Ovary (tissue), 9 donors: ENCODE results near the gene GRK1. TPM values are rescaled to one million over a fixed set of nuclear protein-coding genes. Genes with fewer than 3 reads are reported as not detected.
A peak's percentile ranks its signal among the peaks of the same experiment; 100 is the strongest.

Source experiments
- DNase-seq, 5 donors: peaks; one replicate each; pipeline ENCODE4 v3.0.0-alpha.2; 2019 to 2020
- H3K27ac ChIP-seq, 2 donors: fragments of 200-600 bp; one replicate each; pipeline versions ENCODE4 v1.5.1 to v1.8.0; 2019 to 2022
- H3K27me3 ChIP-seq: fragments of 200-600 bp; one replicate; pipeline ENCODE4 v1.8.0; 2022
- H3K36me3 ChIP-seq: fragments of 200-600 bp; sonication (generic); one replicate; pipeline ENCODE4 v1.5.1; 2019
- H3K4me1 ChIP-seq: one replicate; pipeline ENCODE4 v1.8.1; 2013; ENCODE audit warnings: mild to moderate bottlenecking, moderate library complexity; ENCODE audit not compliant: insufficient read depth
- H3K4me3 ChIP-seq: fragments of 200-600 bp; sonication (generic); one replicate; pipeline ENCODE4 v1.5.1; 2017
- H3K9me3 ChIP-seq, 2 donors: fragments of 200-600 bp in 1 of 2; sonication (generic) in 1 of 2; one replicate each; pipeline versions ENCODE4 v1.5.1 to v1.8.1; 2013 to 2019; ENCODE audit warnings: mild to moderate bottlenecking in 1 of 2, moderate library complexity in 1 of 2
- EP300 ChIP-seq: sonication (generic); formaldehyde crosslinking; IDR thresholded peaks from one replicate; pipeline ENCODE4 v1.6.1; 2017; ENCODE audit warnings: antibody characterized with exemption
- POLR2A ChIP-seq: fragments of 450-650 bp; IDR thresholded peaks from one replicate; pipeline ENCODE4 v1.6.1; 2017; ENCODE audit warnings: antibody characterized with exemption, mild to moderate bottlenecking, moderate library complexity
- WGBS, 3 donors: extraction: QIAGEN DNeasy Blood & Tissue Kit in 1 of 3; methylation state at CpG; one replicate each; pipeline versions ENCODE4 v1.1.5 to v1.1.7; 2013 to 2017; 5-methylcytosine and 5-hydroxymethylcytosine counted together
- intact Hi-C, 4 donors: fragments of 100-400 bp; cut with DNase I; formaldehyde crosslinking; loops; one replicate each; pipeline versions ENCODE4 v1.11.0 to v1.15.1; 2022 to 2023
- polyA plus RNA-seq, 2 donors: library from polyadenylated mRNA; stranded (reverse); fragments of 200-250 nt in 1 of 2; fragments of 350-450 nt in 1 of 2; fragmentation: Illumina TruSeq in 1 of 2; extraction: RNeasy Lipid Tissue Mini Kit (QIAGEN cat#74804) in 1 of 2; gene quantifications; one replicate each; pipeline ENCODE4 v1.2.3, GENCODE V29; 2013 to 2014
- total RNA-seq, 7 donors: library from RNA; depleted of rRNA in 2 of 7; stranded (reverse); fragments of >200 nt in 2 of 7; fragmentation: NEBNext Ultra II Directional in 3 of 7; extraction: Animal tissue kit (Norgen Biotek cat#: 25700) in 3 of 7; gene quantifications; one replicate each; pipeline versions ENCODE4 v1.1.0 to v1.2.4, GENCODE V29; 2016 to 2023
- TF ChIP-seq, protein P1 (sequence below), 3 donors: fragments of 450-650 bp in 2 of 3; fragments of 200-600 bp in 1 of 3; IDR thresholded peaks; one replicate each; pipeline versions ENCODE4 v1.5.1 to v1.8.0; 2016 to 2022; ENCODE audit warnings: antibody characterized with exemption in 3 of 3, mild to moderate bottlenecking in 1 of 3
- donor health status: DM: no; HTN: no; CAD: no; lungs with moderate emphysema.
- donor health status: DM: no; HTN: no; CAD: no.
- donor health status: Bipolar disorder and iron deficiency.
- donor health status: DM: yes; HTN: yes; CAD: no.
- donor health status: DM: no; HTN: no; CAD: no.
- donor health status: DM: yes; HTN: yes; CAD: no.

Gene GRK1
- total and polyA plus RNA-seq, 9 donors: 0.02 to 0.10 (median 0.07) TPM; not detected in 6

DNA sequence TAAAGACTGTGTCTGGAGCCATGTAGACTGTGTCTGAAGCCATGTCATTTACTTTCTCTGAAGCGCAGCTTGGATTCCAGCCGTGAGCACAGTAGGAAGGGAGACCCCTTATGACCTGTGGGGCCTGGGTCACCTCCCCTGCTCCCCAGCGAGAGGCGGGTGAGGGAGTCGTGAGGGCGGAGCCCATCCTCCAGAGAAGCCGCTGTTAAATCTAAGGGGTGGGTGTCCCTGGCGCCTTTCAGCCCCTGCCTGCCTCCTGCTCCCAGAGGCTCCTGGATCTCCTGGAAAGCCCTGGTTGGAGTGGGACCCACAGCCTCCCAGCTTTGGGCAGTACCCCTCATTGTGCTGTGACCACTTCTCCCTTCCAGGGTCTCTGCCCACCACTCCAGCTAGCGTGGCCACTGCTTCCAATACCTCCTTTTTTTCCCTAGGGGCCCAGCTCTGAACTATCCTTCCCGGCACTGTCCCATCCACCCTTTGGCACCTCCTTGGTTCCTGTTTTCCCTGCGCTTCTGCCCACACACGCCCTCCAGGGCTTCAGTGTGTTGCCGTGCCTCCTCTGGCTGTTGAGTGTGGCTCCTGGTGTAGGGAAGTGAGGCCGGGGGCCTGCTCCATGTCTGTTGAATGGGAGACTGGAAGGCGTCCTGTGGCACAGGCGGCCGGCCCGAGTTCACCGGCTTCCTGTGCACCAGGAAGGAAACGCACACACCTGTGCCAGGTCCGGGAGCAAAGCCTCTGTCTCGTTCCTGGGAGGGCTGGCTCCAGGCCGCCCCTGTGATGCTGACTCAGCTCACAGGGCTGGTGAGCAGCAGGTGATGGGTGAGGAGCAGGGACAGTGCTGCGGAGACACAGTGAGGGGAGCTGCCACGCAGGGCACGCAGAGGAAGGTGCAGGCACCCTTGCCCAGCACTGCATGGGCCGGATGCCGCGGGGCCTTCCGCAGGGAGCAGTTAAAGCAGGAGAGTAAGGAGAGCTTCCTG lies 38.4 kb upstream of the GRK1 start:
- peak in 2 of 5 donors; percentile 9 to 21 for DNase-seq
- no peaks in the 10 kb centered on the region for H3K9me3 ChIP-seq
- 87 to 91% (median 89%) methylated on average over 30 of the region's 30 CpGs for WGBS, 3 donors
- TF ChIP-seq POLR2A: no peak
- peaks cover 4% of the 10 kb centered on the region for H3K4me1 ChIP-seq
- H3K27ac ChIP-seq: no peak overlapping the region
- intact Hi-C loops: no loop called here
- H3K4me3 ChIP-seq: no peak overlapping the region
- H3K36me3 ChIP-seq: no peaks in the 10 kb centered on the region
- H3K27me3 ChIP-seq: no peaks in the 10 kb centered on the region

DNA sequence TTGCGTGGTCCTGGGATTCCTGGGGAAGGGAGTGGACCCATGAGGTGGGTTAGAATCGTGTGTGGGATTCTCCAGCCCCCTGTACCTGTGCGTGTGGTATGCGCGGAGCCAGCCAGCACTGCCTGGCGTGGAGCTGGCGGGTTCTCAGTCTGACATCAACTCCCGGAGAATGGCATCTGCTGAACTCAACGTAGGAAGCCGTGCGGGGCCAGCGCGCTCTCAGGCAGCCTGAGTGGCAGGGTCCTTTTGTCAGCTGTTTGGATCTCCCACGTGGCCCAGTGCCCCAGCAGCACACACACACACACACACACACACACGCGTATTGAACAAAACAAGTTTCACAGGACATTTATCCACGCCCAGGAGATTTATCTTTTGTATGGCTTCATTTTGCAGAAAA lies 37.2 kb upstream of the GRK1 start:
- H3K4me1 ChIP-seq: peaks cover 4% of the 10 kb centered on the region
- intact Hi-C loops: no loop called here

DNA sequence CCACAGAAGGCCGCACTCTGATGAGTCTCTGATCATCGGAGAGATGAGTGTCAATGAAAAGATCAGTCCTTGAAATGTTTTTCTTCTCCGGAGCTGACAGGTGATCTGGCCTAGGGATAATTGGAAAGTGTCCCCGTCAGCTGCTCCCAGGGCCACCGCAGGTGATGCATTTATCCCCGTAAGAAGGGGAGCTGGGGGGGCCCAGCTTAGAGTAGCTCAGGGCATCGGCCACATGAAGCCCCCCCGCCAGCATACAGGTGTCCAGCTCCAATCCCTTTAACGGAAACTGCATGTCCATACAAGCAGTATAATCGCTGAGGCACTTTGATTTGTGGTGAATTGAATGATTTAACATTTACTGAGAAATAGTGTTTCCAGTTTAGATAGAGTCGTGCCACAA lies 36.7 kb upstream of the GRK1 start:
- DNase-seq: peak in 1 of 5 donors; percentile 7
- WGBS, 3 donors: 91 to 94% (median 92%) methylated on average over 11 of the region's 11 CpGs
- intact Hi-C loops: no loop called here
- H3K27me3 ChIP-seq: no peaks in the 10 kb centered on the region
- H3K4me3 ChIP-seq: no peak overlapping the region
- no peaks in the 10 kb centered on the region for H3K36me3 ChIP-seq
- peaks cover 4% of the 10 kb centered on the region for H3K4me1 ChIP-seq
- TF ChIP-seq, protein P1, sequence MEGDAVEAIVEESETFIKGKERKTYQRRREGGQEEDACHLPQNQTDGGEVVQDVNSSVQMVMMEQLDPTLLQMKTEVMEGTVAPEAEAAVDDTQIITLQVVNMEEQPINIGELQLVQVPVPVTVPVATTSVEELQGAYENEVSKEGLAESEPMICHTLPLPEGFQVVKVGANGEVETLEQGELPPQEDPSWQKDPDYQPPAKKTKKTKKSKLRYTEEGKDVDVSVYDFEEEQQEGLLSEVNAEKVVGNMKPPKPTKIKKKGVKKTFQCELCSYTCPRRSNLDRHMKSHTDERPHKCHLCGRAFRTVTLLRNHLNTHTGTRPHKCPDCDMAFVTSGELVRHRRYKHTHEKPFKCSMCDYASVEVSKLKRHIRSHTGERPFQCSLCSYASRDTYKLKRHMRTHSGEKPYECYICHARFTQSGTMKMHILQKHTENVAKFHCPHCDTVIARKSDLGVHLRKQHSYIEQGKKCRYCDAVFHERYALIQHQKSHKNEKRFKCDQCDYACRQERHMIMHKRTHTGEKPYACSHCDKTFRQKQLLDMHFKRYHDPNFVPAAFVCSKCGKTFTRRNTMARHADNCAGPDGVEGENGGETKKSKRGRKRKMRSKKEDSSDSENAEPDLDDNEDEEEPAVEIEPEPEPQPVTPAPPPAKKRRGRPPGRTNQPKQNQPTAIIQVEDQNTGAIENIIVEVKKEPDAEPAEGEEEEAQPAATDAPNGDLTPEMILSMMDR (IDR thresholded peaks at IDR 0.05): no peak
- no peak for TF ChIP-seq POLR2A
- no peak for TF ChIP-seq EP300
- H3K27ac ChIP-seq: no peak overlapping the region
- H3K9me3 ChIP-seq: no peaks in the 10 kb centered on the region

More for the DNA sequence above, 37.2 kb upstream of the GRK1 start:
- H3K4me3 ChIP-seq: no peak overlapping the region
- H3K9me3 ChIP-seq: no peaks in the 10 kb centered on the region
- H3K27me3 ChIP-seq: no peaks in the 10 kb centered on the region
- DNase-seq: peak in 2 of 5 donors; percentile 11 to 26
- TF ChIP-seq EP300: no peak
- TF ChIP-seq, protein P1 (IDR thresholded peaks at IDR 0.05): no peak
- no peak for TF ChIP-seq POLR2A
- no peak overlapping the region for H3K27ac ChIP-seq
- H3K36me3 ChIP-seq: no peaks in the 10 kb centered on the region
- 90 to 94% (median 91%) methylated on average over 17 of the region's 17 CpGs for WGBS, 3 donors

DNA sequence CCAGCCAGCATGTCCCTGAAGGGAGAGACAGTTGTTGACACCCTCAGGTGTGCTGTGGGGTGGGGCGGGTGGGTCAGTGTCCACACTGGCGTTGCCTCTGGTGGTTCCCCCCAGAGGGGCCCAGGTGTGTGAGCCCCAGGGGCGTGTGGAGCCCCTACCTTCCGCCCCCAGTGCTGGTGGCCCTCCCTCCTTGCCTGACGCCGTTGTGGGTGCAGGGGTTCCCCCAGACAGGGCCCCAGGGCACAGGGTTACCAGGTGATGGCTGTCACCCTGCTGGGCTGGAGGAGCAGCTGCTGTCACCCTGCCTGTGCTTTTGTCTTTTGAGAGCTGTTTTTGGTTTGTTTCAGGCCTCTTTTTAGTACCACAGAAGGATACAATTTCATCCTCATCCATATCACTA lies 36.2 kb upstream of the GRK1 start:
- Histone ChIP-seq H3K4me1 (peaks cover 2% of the 10 kb centered on the region), H3K4me3 (no peak overlapping the region), H3K36me3 (no peaks in the 10 kb centered on the region), H3K9me3 (no peaks in the 10 kb centered on the region), H3K27me3 (no peaks in the 10 kb centered on the region), H3K27ac (no peak overlapping the region)
- WGBS, 3 donors: 86 to 93% (median 91%) methylated on average over 6 of the region's 6 CpGs
- TF ChIP-seq POLR2A (no peak), EP300 (no peak)
- TF ChIP-seq, protein P1 (IDR thresholded peaks at IDR 0.05): no peak
- DNase-seq: no peak
- intact Hi-C loops: no loop called here
